HEK293T (cell line): ENCODE data around the gene KCNMA1.

ENCODE experiments used
- ELF4 ChIP-seq: fragments of 450-650 bp; IDR thresholded peaks from 2 replicates; pipeline ENCODE4 v1.6.1; 2017; ENCODE audit warnings: antibody characterized with exemption
- FOXM1 ChIP-seq: fragments of 450-650 bp; IDR thresholded peaks from 2 replicates; pipeline ENCODE4 v1.6.1; 2017; ENCODE audit warnings: mild to moderate bottlenecking, borderline replicate concordance
- LEF1 ChIP-seq: fragments of 450-650 bp; IDR thresholded peaks from 2 replicates; pipeline ENCODE4 v1.6.1; 2017; ENCODE audit warnings: mild to moderate bottlenecking, borderline replicate concordance

DNA sequence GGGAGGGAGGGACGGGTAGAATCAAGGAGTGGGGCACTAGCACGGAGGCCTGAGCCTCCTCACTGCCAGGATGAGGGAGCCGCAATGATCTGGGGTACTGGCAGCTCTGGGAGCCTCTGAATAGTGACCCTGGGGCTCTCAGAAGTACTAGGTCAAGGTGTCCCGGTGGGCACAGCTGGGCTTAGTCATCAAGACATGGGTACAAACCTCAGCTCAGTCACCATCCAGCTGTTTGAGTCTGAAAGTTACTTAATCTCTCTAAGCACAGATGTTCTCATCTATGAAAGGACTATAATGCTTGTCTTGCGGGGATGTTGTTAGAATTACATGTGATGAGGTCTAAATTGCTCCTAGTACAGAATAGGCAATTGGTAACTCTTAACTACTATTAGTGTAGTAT is 276.8 kb downstream of the KCNMA1 start:
- no peak for TF ChIP-seq ELF4
- TF ChIP-seq FOXM1, result no peak
- TF ChIP-seq LEF1, result no peak
